ENCODE results near the gene NSD2.
"Not testable (repeated sequence)": the region's sequence is repeated elsewhere in the genome, so short reads cannot be mapped to it uniquely, and the experiment has no call there.

NSD2 gene

DNA sequence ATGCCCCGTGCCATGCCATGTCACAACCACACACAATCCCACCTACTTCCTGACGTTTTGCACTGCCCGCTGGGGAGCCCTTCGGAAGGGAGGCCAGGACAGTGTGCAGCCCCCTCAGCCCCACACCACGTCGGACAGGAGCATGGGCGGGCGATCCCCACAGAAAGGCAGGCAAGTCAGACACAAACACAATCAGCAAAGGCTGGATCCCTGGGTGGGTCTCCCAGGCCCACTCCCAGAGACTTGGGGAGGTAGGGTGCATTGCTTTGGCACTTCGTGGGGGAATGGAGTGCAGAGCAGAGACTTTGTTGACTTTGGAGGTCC lies 29.3 kb upstream of the NSD2 start:
- in situ Hi-C loops (cut with MboI; ENCODE audit: low sequenced_read_pairs), result no loop called here

DNA sequence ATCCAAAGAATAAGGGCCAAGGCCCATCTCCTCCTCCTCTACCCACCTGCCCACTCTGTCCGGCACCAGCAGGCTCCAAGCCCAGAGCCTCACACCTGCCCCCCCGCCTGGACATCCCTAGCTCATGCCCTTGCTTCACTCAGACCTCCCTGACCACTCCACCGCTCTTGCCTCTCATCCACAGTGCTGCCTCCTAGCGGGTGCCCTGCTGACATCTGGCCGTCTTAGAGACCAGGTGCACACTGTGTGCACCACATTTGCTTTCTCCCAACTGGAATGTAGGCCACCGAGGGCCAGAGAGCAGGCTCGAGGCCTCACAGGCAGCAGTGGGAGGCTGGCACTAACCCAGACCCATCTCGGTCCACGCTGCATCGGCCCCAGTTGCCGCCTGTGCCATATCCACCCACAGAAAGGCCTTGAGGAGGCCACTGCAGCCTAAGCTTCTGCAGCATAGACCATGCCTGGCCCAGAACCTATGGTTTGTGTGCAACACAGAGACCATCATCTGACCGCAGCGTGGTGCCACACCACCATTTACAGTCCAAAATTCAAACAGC lies 28.8 kb upstream of the NSD2 start:
- in situ Hi-C loops (cut with MboI; ENCODE audit: low sequenced_read_pairs), result no loop called here

DNA sequence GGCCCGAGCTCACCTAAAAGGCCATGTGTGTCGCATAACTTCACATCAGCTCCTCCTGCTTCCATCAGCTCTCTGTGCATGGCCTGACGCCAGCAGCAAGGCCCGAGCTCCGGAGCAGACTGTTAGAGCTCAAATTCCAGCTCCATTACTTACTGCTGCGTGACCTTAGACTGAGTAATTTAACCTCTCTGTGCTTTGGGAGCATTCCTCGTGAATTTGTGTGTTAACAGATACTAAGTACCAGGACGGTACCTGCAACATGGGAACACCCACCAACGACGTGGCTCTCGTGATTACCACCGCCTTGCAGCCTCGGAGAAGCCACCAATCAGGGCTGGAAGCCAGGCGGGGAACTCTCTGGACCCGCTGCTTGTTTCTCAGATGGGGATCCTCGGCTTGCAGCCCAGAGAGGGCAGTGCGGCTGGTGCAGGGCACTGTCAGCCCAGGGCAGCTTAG lies 28.2 kb upstream of the NSD2 start:
- in situ Hi-C loops (cut with MboI; ENCODE audit: low sequenced_read_pairs), result no loop called here

DNA sequence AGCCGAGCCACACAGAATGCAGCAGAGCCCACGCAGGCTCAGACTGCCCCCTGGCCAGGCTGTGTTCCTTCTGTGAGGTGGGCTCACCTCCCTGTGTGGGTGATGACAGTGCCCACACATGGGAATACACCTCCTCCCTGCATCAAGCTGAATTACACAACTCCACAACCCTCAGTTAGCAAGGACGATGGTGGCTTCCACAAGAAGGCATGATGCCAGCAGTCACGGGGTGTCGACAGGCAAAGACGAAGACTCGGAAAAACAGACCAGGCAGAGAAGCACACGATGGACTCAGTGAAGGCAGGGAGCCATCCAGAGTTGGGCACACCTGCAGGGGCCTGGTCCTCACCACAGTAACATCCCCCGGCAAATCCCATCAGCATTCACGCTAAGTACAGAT lies 27.3 kb upstream of the NSD2 start:
- in situ Hi-C loops (cut with MboI; ENCODE audit: low sequenced_read_pairs), result no loop called here

DNA sequence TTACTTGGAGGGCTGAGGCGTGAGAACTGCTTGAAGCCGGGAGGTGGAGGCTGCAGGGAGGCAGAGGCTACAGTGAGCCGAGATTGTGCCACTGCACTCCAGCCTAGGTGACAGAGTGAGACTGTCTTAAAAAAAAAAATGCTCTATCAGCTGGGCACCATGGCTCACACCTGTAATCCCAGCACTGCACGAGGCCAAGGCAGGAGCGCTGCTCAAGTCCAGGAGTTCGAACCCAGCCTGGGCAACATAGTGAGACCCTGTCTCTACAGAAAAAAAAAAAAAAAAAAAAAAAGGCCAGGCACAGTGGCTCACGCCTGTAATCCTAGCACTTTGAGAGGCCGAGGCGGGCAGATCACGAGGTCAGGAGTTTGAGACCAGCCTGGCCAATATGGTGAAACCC lies 26.6 kb upstream of the NSD2 start:
- in situ Hi-C loops (cut with MboI; ENCODE audit: low sequenced_read_pairs), result not testable (repeated sequence)

DNA sequence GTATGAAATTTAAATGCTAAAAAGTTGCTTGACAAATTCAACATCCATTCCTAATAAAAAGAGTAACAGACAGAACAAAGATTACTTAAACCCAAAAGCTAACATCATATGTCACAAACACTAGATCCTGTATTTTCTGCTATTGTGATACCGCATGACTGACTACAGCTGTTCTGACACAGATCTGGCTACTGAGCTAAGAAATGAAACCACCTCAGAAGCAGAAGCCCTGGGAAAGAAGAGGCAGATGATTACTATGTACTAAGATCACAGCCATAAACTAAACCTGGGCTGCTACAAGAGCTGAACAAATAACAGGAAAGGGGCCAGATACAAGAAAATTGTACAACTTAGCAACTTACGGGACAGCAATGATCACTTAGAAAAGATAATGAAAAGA lies 24.6 kb upstream of the NSD2 start:
- in situ Hi-C loops (cut with MboI; ENCODE audit: low sequenced_read_pairs), result no loop called here

DNA sequence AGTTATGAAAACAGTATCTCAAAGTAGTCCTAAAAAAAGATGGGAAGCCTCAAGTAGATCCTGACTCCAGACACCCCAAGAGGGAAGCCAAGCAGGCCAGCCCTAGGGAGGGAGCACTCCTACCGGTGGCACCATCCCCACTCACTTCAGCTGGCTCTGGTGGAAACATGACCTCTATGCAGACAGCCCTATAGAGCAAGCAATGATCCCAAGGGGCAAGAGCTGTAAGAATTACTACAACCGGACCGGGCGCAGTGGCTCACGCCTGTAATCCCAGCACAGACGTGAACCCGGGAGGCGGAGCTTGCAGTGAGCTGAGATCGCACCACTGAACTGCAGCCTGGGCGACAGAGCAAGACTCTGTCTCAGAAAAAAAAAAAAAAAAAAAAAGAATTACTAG lies 20.9 kb upstream of the NSD2 start:
- in situ Hi-C loops (cut with MboI; ENCODE audit: low sequenced_read_pairs), result no loop called here

DNA sequence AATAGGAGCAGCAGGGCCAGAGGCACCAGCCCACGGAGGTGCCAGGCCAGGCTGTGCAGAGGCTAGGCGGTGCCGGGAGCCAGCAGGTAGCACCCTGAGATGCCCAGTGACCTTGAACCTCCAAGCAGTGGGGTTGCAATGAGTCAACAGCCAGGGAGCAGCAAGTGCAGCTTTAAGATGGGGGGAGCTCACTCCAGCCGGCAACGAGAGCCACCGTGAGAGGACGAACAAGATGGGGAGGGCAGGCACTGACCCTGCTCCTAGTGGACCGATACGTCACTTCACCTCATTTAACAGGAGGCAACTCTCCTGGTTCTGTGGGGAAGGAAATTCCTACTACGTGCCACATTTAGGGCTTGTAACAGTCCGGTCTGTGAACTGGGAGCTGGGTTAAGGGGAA lies 20.0 kb upstream of the NSD2 start:
- in situ Hi-C loops (cut with MboI; ENCODE audit: low sequenced_read_pairs), result no loop called here

DNA sequence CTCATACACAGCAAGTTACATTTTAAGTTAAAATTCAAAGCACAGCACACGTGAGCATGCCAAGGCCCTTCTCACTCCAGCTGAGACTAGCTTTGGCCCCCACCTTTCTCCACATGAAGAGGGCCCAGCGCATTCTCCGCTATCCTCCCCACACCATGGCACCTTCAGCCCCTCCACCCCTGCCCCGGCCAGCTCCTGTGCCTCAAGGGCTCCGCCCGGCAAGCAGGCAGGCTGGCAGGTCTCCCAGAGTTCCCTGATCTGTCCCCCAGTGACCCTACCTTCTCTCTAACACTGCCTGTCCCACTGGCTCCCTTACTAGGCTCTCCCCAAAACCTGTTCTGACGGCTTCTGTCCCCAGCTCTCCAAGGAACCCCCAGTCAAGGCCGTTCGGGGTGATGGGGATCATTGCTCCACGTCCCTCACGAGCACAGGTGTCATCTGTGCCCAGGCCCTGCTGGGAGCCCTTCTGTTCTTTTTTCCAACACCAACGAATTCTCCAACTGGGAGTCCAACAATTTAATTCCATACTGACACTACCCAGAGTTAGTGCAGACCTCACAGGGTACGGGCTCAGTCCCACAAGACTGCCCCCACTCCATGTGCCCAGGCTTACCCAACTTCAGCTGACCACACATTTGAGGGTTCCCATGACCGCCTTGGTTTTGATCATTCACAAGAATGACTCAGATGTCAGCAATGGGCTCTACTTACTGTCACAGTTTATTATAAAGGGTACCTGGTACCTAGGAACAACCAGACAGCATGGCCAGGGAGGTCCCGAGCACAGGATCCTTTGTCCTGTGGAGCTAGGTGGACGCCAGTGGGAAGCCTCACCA lies 19.4 kb upstream of the NSD2 start:
- in situ Hi-C loops (cut with MboI; ENCODE audit: low sequenced_read_pairs), result no loop called here

DNA sequence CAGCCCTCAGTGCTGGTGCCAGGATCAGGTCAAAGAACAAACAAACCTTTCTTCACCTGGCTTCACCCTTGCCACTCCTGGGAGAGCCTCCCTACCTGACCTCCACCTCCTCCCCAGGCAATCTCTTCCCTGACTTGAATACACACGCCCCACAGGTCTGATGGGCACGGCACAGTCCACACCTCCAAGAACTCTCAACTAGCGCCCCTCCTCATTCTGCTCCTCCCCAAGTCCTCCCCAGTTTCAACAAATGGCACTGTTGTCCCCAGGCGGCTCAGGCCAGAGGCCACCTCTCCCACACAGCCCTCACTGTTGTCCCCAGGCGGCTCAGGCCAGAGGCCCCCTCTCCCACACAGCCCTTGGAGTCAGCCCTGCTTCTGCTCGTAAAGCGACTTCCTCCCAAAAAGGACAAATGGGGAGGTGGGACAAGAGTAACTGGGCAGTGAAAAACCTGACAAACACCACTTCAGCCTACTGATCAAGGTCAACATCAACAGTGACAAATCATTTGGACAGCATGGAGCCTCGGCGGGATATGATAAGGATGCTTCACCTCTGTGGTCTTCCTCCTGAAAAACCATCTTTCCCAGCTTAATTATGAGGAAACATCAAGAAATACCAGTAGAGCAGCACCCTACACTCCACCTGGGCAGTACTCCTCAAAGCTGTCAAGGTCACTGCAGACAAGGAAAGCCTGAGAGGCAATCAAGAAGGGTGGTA lies 18.1 kb upstream of the NSD2 start:
- in situ Hi-C loops (cut with MboI; ENCODE audit: low sequenced_read_pairs), result no loop called here

DNA sequence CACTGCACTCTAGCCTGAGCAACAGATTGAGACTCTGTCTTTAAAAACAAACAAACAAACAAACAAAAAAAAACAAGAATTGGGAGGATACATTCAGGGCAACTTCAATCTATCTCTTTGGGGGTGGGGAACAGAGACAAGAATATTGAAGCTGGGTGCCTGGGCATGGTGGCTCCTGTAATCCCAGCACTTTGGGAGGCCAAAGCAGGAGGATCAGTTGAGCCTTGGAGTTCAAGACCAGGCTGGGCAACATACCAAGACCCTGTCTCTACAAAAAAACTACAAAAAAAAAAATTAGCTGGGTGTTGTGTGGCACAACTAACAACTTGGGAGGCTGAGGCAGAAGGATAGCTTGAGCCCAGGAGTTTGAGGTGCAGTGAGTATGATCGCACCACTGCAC lies 16.4 kb upstream of the NSD2 start:
- in situ Hi-C loops (cut with MboI; ENCODE audit: low sequenced_read_pairs), result no loop called here

DNA sequence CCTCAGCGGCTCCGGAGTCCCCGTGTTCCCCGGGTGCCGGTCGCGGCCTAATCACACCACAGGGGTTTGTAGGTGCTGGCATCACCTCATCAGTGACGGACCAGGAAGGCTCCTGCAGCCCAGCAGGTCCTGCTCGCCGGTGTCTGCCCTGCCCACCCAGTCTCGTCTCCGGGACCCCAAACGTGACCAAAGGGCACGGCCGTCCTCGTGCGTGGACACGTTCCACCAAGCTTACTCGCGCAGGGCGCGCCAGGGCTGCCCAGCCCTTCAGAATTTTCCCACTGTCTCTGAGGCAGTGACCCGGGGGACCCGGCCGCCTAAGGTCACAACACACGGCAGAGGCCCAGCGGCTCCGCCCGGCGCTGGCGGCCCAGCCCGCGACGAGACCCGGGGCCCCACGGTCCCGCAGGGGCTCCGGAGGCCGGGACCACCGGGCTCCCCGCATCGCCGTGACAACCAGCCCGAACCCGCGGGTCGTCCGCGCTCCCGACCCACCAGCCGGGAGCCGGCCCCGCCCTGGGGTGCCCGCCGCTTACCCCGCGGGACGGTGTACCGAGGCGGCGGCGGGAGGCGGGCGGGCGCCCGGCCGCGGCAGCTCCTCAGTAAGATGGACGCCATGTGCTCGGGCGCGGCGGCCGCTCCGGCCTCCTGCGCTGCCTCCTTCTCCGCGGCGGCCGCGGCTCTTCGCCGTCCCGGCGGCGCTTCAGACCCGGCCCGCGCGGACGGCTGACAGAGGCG lies 15.7 kb upstream of the NSD2 start:
- in situ Hi-C loops (cut with MboI; ENCODE audit: low sequenced_read_pairs), result no loop called here

DNA sequence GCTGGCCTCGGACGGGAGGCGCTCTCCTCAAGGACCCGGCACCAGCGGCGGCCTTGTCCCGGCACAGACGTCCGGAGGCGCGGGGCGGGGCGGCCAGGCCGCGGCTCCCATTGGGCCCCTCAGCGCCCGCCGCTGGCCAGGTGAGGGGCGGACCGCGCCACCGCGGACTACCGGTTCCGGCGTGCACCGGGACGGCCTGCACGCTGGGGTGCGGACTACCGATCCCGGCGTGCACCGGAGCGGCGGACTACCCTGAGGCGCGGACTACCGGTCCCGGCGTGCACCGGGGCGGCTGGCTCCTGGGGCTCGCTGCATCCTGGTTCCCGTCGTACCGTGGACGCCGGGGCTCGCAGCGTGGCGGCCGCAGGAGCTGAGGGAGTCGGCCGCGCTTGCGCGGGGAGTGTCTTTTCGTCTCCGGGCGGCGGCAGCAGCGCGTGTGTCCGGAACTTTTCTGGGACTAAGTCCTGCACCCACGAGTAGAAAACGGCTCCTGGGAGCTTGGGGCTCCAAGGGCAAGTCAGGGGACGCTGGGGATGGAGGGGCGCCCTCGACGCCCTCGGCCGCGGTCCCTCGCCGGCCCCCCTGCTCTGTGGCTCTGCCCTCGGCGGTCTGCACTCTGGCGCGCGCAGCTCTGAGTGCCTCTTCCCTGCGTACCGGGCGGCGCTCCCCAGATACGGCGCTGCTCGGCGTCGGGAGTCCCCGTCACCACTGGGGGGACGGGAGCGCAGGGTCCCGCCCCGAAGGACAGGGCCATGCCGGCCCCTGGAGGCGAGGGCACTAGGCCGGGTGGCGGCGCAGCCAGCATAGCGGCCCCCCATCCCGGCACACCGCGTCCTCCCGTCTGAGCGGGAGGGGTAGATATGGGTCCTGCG lies 14.9 kb upstream of the NSD2 start, which contains the start of gene LETM1:
Gene LETM1, minus strand, starts transcription at position 86 of the 872 bp plus-strand sequence. CDS start 206 bp downstream, outside the sequence.
- in situ Hi-C loops (cut with MboI; ENCODE audit: low sequenced_read_pairs), result no loop called here

DNA sequence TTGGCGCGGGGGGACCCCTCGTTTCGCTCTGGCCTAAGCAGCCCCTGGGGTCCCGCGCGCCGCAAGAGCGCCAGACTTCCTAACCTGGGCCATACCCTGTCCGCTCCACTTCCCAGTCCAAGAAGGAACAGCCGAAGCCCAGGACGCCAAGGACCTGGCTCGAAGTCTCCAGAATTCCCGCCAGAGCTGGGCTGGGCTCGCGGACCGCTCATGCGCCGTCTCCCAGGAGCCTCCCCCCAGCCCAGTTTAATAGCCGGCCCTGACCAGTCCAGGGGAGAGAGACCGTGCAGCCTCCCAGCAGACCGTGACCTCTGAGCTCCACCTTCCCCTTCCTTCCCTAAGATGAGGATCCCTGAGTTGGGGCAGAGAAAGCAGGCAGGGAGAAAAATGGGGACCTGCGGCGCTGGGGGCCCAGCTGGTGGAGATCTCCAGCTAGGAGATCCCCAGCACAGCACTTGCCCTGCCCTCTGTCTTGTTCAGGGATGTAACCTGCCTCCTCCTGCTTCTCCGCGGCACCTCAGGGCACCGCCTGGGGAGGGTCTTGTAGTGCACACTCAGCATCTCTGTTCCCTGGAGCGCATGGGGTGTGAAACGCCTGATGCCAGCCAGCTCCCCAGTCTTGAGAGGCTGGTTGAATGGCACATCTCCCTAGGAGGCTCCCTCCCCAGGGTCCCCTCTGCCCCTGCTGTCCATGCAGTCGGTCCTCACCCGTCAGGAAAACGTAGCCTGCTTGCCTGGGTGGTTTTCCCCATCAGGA lies 14.1 kb upstream of the NSD2 start:
- in situ Hi-C loops (cut with MboI; ENCODE audit: low sequenced_read_pairs), result no loop called here

DNA sequence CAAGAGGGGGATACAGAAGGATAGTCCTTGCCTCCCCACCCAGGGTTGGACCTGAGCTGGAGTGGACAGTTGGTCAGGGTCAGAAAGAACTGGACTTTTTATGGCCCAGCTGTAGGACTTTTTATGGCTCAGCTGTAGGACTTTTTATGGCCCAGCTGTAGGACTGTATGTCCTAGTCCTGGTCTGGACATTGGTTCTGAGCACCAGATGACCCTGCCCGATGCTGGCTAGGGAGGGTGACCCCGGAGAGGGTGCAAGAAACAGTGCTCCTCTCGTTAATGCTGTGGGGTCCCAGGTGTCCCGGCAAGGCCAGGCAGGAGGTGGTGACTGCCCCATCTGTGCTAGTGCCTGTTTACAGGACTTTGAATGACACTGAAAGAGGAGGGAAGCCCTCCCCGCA lies 13.3 kb upstream of the NSD2 start:
- in situ Hi-C loops (cut with MboI; ENCODE audit: low sequenced_read_pairs), result no loop called here

DNA sequence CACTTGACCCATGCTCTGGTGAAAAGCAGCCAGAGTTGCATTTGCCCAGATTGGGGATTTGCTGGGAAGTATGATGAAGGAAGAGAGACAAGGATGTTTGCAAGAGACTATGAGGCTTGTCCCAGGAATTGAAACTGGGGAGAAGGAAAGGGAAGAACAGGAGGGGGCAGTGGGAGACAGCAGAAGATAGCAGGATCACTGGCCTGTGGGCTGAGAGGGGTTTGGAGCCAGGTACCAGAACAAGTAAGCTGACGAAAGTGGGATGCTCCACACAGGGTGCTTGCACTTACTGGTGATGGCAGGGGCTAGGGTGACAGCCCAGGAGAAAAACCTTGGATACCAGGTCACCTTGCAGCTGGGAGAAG lies 11.8 kb upstream of the NSD2 start:
- in situ Hi-C loops (cut with MboI; ENCODE audit: low sequenced_read_pairs), result no loop called here

DNA sequence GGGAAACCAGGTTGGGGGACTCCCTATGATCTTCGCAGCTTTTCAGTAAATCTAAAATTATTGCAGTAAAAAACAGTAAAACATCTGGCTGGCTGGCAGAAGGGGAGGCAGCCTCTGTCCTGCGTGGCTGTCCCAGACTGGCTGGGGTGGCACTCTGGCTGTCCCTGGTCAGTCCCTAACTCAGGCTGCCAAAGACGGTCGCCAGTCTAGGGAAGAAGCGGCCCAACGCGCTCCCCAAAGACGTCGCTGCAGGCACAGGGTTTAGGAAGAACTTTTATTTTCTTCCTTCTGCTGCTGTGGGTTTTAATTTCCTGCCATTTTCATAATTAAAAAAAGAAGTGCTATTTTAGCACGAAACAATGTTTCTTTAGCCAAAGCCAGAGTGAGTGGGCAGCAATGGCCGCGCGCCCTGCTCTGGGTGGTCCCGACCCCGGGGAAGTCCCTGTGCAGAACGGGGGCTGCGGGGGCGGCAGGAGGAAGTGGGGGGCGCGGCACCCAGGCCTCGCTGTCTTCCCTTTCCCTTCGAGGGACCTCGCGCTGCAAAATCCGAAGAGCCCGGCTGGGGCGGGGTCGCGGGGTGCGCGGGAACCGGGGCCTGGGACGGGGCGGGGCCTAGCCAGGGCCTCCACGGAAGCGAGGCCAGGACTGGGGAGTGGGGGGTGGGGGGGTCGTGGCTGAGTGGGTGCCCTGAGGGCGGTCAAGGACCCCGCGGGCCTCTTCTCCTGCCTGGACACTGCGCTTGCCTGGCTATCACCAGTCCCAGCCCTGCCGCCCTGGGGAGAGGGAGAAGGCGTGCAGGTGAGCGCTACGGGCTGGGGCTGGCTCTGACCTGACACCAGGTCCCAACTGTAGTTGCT lies 8.9 kb upstream of the NSD2 start:
- in situ Hi-C loops (cut with MboI; ENCODE audit: low sequenced_read_pairs), result no loop called here

DNA sequence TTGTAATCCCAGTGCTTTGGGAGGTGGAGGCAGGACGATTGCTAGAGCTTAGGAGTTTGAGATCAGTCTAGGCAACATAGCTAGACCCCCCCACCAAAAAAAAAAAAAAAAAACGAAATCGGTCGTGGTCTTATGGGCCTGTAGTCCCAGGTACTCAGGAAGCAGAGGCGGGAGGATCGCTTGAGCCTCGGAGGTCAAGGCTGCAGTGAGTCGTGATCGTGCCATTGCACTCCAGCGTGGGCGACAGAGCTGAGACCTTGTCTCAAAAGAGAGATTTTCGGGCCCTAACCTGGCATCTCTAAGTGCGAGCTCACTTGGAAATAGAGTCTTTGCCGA lies 8.3 kb upstream of the NSD2 start:
- in situ Hi-C loops (cut with MboI; ENCODE audit: low sequenced_read_pairs), result no loop called here
